GM19397 (cell line): ENCODE results near the gene PKD1.
"Not testable (repeated sequence)": the region's sequence is repeated elsewhere in the genome, so short reads cannot be mapped to it uniquely, and the experiment has no call there.

Source experiments
- ATAC-seq: cut with Tn5 transposase; IDR thresholded peaks from one replicate; pipeline ENCODE4 v1.9.1; 2021; ENCODE audit warnings: mild to moderate bottlenecking, moderate library complexity; ENCODE audit not compliant: unreplicated experiment

Gene PKD1

GRCh38 chr16:2135770-2136490, at the start of gene PKD1:
Gene PKD1, minus strand, starts transcription at chr16:2135898. Its CDS starts 209 bp downstream, at chr16:2135689.
- ATAC-seq = not testable (repeated sequence)

- ATAC-seq = no peak
Observed at GRCh38 chr16:2184962-2185361, 49.3 kb upstream of the PKD1 start.

GRCh38 chr16:2184346-2184745, 48.6 kb upstream of the PKD1 start:
- no peak for ATAC-seq

- ATAC-seq = no peak
Observed at GRCh38 chr16:2183671-2184070, 48.0 kb upstream of the PKD1 start.

- no peak for ATAC-seq
Observed at GRCh38 chr16:2181952-2182351, 46.3 kb upstream of the PKD1 start.

- ATAC-seq = no peak
Observed at GRCh38 chr16:2180962-2181923, 45.5 kb upstream of the PKD1 start.

- no peak for ATAC-seq
Observed at GRCh38 chr16:2180461-2180860, 44.8 kb upstream of the PKD1 start.

- no peak for ATAC-seq
Observed at GRCh38 chr16:2179576-2179975, 43.9 kb upstream of the PKD1 start.

GRCh38 chr16:2179107-2179501, 43.4 kb upstream of the PKD1 start:
- no peak for ATAC-seq

- no peak for ATAC-seq
Observed at GRCh38 chr16:2178321-2179106, 42.8 kb upstream of the PKD1 start.

- no peak for ATAC-seq
Observed at GRCh38 chr16:2177561-2177960, 41.9 kb upstream of the PKD1 start.

- ATAC-seq = no peak
Observed at GRCh38 chr16:2177101-2177500, 41.4 kb upstream of the PKD1 start.

- no peak for ATAC-seq
Observed at GRCh38 chr16:2176047-2176446, 40.3 kb upstream of the PKD1 start.

GRCh38 chr16:2175454-2175853, 39.8 kb upstream of the PKD1 start:
- no peak for ATAC-seq

- no peak for ATAC-seq
Observed at GRCh38 chr16:2174396-2175131, 38.9 kb upstream of the PKD1 start.

- no peak for ATAC-seq
Observed at GRCh38 chr16:2173916-2174315, 38.2 kb upstream of the PKD1 start.

GRCh38 chr16:2173366-2173765, 37.7 kb upstream of the PKD1 start:
- ATAC-seq = no peak

GRCh38 chr16:2172688-2173335, 37.1 kb upstream of the PKD1 start:
- no peak for ATAC-seq

GRCh38 chr16:2171601-2172178, 36.0 kb upstream of the PKD1 start:
- no peak for ATAC-seq
